HG03571 (cell line): ENCODE results near the gene RAB1A.
"Not testable (repeated sequence)": the region's sequence is repeated elsewhere in the genome, so short reads cannot be mapped to it uniquely, and the experiment has no call there.

Experiments used
- ATAC-seq: cut with Tn5 transposase; IDR thresholded peaks from one replicate; pipeline ENCODE4 v1.9.1; 2021; ENCODE audit not compliant: unreplicated experiment

RAB1A gene

DNA sequence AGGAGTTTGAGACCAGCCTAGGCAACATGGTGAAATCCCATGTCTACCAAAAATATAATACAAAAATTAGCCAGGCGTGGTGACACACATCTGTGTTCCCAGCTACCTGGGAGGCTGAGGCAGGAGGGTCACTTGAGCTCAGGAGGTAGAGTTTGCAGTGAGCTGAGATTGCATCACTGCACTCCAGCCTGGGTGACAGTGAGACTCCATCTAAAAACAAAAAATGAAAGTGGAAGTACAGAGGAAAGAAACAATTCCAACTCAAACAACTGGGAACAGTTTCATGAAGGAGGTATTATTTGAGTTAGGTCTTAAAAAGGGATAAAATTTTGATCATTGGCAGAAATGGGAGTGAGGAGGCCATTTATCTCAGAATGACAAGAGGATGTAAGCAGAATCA, 6.3 kb upstream of the RAB1A start:
- no peak for ATAC-seq

DNA sequence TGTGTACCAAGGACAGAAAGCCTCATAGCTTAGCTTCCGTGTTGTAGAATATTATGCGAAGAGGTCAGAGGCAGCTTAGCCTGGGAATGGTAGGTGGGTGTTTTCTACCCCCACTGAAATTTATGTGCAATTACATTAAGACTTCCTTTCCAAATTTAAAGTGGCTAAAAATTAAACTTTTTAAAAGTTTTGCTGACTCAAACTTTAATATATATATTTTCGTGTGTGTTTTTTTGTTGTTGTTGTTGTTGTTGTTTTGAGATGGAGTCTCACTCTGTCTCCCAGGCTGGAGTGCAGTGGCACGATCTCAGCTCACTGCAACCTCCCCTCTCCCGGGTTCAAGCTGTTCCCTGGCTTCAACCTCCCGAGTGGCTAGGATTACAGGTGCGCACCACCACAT, 4.3 kb upstream of the RAB1A start:
- ATAC-seq = no peak

DNA sequence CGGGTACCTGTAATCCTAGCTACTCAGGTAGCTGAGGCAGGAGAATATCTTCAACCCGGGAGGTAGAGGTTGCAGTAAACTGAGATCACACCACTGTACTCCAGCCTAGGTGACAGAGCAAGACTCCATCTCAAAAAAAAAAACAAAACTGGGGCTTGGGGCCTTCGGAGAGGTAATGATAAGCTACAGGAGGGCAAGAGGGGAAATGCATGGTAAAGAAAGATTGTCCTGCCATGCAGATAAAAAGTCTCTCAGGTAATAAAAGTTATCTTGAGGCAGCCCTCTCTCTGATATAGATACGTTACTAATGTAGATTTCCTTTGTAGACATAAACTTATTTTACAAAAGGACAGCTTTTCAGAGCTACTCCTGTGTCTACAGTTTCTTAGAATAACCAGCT, 3.7 kb upstream of the RAB1A start:
- ATAC-seq = no peak

DNA sequence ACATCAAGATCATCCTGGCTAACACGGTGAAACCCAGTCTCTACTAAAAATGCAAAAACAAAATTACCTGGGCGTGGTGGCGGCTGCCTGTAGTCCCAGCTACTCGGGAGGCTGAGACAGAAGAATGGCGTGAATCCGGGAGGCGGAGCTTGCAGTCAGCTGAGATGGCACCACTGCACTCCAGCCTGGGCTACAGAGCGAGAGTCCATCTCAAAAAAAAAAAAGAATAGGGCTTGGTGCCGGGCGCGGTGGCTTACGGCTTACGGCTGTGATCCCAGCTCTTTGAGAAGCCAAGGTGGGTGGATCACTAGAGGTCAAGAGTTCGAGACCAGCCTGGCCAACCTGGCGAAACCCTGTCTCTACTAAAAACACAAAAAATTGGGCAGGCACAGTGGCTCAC, 3.0 kb upstream of the RAB1A start:
- not testable (repeated sequence) for ATAC-seq

DNA sequence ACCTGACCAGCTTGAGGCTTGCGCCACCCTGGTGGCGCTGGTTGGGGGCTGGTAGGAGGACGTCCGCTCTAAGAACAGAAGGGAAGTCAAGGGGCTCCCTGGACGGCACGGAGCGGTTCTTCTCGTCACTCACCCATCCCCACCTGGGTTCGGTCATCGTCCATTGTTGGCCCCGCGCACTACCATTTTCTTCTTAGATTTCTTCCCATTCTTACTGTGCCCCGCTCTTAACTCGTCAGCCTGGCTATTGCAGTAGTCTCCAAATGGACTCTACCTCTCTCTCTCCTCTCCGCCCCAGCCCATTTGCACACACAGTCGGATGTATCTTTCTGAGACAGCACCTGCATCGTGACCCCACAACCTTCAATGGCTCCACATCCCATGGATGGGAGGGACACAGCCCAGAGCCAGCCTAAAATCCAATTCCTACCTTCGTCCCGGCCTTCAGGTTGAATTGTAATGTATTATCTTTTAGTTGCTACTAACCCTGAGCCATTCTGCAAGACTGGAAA, 814 bp upstream of the RAB1A start:
- peak; percentile 27 for ATAC-seq

DNA sequence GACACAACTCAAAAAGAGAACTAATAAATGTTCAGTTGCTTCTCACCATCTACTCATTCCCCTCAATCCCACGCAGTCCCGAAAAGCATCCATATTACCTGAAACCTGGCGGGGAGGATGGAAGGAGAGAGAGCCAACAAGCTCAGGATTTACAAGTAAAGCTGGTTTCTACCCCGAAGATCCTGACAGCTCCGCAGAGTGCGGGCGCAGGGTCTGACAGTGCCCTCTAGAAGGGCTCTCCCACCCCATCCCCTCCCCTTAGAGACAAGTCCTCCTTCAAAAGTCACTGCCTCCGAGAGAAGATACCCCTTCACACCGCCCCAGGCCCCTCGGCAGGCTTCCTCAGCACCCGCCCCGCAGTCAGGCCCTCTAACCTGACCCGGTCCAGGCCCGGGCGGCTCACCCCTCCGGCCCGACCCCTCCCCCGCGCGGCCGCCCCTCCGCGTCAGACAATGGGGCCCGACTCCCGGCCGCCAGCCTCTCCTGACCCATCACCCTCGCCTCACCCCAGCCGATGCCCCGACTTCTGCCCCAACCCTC, 550 bp downstream of the RAB1A start:
- ATAC-seq = no peak

DNA sequence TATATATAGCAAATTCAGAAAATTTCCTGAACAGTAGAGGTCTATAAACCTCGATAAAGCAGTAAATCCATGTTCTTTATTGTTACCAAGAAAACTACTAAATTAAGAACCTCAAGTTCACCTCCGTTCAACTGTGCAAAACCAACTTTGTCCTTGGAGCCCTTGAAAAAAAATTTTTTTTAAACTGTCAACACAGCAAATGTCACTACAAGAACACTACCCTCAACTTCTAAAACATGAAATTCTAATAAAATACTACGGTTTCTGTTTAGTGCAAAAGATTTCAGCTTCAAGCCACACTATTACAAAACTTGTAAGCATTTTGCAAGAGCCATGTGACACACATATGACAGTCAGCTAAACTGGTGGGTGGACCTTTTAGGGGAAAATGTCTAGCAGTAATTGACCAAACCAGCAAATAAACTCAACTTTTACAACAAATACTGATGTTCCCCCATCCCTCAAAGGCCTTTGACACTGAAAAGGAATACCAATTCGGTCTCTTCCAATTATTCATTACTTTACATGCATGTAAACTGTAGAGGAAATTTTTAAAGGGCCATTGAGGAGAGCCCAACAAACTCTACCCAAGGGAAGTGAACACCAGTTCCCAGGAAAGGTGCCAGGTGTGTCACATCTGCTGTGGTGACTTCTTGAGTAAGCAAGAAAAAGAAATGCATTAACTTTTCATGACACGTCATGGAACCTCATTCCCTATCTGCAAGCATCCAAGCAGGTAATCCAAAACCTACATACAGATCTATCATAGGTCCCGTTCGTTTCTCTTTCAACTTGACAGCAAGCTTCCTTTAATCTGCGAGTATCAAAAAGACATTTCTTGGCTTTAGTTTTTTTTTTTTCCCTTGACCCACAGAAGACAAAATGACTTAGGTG, 1.4 kb downstream of the RAB1A start:
- ATAC-seq = no peak

DNA sequence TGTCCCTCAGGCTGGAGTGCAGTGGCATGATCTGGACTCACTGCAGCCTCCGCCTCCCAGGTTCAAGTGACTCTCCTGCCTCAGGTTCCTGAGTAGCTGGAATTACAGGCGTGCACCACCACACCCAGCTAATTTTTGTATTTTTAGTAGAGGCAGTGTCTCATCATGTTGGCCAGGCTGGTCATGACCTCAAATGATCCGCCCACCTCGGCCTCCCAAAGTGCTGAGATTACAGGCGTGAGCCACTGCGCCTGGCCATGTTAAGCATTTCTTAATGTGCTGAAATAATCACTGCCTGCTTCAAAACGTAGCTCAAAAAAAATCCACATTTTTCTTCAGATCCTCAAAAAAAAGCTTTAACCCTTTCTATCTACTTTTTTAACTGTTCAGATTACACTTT, 4.4 kb downstream of the RAB1A start:
- ATAC-seq = not testable (repeated sequence)

DNA sequence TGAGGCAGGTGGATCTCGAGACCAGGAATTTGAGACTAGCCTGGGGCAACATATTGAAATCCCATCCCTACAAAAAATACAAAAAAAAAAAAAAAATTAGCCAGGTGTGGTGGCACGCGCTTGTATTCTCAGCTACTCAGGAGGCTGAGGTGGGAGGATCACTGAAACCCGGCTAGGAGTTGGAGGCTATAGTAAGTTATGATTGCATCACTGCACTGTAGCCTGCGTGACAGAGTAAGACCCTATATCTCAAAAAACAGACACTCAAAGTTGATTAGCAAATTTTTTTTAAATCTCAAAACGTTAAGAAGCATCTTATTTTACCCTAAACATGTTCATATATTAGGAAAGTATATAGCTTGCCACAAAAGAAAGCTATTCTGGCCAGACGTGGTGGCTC, 7.6 kb downstream of the RAB1A start:
- no peak for ATAC-seq

DNA sequence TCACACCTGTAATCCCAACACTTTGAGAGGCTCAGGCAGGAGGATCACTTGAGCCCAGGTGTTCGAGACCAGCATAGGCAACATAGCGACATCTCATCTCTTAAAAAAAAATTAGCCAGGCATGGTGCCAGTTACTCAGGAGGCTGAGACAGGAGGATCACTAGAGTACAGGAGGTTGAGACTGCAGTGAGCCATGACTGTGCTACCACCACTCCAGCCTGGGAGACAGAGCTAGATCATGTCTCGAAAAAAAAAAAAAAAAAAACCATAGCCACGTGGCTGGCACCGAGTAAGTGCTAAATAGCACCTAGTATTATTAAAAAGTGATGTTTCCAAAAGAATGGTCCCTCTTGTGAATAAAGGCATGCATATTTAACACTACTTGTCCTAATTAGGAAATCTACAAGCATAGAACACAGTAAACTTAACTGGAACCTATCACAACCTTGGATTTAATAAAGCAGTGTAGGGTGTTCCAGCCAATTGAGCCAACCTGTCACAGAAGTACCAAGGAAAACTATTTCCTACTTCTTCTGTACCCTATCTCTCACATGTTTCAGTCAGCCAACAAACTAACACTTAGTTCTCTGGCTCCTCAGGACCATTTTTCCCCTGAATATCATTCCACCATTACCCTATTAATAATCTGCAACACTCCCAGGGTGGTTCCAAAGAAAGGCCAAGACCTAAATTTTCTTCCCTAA, 8.8 kb downstream of the RAB1A start:
- no peak for ATAC-seq

DNA sequence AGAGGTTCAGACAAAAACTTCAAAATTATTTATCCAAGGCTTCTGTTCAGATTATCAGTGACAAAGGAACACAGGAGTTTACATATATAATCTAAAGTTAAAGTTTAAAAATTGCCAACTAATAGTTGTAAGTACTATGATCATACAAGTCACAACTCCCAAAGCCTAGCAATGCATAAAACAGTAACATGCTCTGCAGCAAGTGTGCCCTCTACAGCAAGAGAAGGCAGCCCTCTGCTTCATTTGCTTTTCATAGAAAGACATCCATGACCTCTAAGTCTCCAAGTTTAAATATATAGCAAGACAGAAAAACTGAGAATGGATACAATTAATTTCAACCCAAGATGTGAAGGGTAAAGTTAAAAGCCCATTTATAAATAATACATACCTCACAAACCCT, 13.3 kb downstream of the RAB1A start:
- no peak for ATAC-seq

DNA sequence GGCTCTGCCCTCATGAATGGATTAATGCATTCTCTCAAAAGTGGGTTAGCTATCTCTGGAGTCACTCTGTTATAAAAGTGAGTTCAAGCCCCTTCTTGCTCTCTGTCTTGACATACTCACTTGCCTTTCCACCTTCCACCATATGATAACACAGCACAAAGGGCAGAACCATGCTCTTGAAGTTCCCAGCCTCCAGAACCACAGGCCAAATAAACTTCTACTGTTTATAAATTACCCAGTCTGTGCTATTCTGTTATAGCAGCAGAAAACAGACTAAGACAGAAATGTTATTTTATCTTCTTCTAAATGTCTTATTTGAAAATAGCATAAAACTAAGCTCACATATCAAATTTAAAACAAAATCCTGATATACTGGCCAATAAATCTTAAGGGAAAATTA, 15.0 kb downstream of the RAB1A start:
- no peak for ATAC-seq

DNA sequence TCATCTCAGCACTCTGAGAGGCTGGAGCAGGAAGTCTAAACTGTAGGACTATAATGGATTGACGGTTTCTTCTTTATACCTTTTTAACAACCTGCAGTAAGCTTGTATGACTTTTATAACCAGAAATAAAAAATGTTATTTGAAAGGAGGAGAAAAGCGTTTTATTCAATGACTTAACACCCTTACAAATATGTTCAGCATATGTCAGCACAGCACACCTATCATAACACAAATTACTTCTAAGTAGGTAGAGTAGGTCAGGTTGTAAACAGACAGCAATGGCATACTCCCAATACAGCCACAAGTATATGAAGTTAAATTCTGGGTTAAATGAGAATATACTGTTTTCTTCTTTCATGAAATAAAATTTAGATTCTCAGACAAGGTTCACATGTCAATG, 16.1 kb downstream of the RAB1A start:
- ATAC-seq = no peak

DNA sequence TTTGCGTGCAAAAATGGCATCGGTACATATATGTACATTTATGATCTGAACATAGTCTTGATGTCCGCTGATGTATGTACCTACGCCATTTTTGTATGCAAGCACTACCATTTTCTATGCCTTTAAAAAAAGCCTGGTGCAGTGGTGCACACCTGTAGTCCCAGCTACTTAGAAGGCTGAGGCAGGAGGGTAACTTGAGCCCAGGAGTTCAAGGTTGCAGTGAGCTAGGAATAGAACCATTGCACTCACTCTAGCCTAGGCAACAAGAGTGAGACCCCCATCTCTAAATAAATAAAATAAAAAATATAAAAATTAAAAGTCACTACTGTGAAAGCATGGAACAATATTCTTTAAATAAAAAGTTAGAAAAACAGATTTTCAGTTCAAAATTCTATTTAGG, 16.7 kb downstream of the RAB1A start:
- ATAC-seq = no peak

DNA sequence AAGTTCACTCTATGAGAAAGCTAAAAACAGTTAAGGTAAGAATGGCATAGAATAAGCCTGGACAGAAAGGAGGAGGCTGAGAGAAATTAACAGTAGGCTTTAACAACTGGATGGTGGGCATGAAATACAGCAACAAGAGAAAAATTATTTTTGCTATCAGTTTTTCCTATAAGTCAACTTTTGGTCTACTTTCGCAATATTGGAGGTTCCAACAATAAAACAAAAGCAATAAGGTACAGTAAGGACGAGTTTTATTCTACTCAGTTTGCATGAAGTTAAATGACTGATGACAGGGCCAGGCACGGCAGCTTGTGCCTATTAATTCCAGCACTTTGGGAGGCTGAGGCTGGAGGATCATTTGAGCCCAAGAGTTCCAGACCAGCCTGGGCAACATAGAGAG, 17.3 kb downstream of the RAB1A start:
- ATAC-seq = no peak

DNA sequence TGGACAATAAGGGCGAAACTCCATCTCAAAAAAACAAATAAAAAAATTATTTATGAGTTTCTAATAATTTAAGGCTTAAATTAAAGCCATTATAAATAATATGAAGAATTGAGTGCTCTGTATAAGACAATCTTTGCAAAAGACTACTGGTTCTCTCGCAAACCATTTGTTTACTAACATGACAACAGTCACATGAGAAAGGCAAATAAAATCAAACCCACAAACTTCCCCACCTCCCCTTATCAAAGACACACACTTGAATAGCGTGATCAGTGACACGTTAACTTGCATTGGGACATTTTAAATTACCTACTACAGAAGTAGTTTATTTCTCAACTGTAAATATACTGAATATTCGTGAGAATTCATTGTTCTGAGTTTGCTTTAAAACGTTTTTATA, 21.1 kb downstream of the RAB1A start:
- no peak for ATAC-seq

DNA sequence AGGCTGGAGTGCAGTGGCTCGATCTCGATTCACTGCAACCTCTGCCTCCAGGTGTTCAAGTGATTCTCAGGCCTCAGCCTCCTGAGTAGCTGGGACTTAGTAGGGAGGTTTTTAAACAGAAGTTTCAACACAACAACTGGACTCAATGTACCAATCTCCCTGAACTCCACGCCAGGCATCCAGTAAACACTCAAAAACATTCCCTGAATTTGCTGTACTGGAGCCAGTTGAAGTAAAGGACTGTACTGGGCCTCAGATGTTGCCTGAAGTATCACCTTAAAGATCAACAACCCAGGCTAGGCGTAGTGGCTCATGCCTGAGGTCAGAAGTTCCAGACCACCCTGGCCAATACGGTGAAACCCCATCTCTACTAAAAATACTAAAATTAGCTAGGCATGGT, 22.4 kb downstream of the RAB1A start:
- ATAC-seq = no peak

DNA sequence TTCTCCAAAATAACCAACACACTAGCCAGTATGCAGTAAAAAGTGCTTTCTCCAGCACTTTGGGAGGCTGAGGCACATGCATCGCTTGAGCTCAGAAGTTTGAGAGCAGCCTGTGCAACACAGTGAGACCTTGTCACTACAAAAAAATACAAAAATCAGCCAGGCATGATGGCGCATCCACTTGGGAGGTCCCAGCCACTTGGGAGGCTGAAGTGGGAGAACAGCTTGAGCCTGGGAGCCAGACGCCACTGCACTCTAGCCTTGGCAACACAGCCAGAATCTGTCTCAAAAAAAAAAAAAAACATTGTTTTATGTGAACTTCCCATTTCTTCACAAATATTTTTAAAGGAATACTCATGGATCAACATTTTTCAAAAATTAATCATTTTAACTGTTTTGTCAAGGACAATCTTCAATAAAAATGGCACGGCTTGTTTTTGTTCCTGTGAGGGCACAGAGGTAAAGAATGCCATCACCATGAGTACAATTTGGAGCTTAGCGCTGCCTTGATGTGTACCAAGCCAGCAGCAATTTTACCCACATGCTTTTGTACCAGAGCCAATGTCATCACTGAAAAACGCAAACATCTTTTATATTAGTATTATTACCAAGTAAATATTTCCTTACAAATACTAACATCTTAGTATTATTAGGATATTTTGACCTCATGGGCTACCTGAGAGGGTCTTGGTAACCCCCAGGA, 26.7 kb downstream of the RAB1A start:
- no peak for ATAC-seq

DNA sequence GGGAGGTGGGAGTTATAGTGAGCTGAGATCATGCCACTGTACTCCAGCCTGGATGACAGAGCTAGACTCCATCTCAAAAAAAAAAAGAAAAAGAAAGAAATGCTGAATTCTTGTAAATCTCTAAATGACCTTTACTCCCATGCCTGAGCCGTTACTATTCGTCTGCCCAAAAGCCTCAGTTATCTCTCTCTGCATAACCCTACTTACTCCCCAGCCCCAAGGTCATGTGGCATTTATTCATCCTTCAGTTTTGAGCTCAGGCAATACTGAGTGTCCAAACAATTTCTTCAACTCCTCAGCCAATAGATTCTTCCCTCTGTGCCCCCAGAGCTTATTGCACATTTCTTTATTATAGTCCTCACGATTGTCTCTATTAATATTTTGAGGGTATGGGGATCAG, 28.8 kb downstream of the RAB1A start:
- no peak for ATAC-seq

DNA sequence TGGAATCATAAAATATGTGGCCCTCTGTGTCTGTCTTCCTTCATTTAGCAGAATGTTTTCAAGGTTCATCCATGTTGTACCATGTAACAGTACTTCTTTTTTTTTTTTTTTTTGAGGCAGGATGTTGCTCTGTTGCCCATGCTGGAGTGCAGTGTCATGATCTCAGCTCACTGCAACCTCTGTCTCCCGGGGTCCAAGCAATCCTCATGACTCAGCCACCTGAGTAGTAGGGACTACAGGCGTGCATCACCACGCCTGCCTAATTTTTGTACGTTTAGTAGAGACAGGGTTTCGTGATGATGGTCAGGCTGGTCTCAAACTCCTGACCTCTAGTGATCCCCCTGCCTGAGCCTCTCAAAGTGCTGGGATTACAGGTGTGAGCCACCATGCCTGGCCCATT, 31.2 kb downstream of the RAB1A start:
- ATAC-seq = no peak

DNA sequence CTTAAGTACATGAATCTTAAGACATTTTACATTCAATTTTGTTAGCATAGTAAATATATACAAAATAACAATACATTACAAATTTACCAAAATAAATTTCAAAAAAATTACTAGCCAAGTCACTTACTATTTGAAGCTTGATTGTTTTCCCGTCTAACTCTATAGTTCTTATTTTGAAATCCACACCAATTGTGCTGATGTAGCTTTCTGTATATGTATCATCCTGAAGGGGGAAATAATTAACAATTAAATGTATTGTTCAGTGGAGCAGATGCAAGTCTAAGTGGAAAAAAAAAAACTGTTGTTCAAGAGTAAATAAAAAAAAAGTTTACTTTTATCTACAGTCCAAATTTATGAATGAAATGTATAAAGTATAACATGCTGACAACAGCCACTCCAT, 32.1 kb downstream of the RAB1A start:
- ATAC-seq = no peak
